ENCODE data around the gene ITIH3. TPM values are rescaled to one million over a fixed set of nuclear protein-coding genes. Genes with fewer than 3 reads are reported as not detected.
"Not testable (repeated sequence)": the region's sequence is repeated elsewhere in the genome, so short reads cannot be mapped to it uniquely, and the experiment has no call there.

ITIH3 gene
- polyA plus RNA-seq, 1 of the 3 experiments (the other 2 are of a cell fraction) = 4.3 TPM

- peak; percentile 10 for DNase-seq
- Histone ChIP-seq H3K4me1 (ENCODE audit: control insufficient read depth in 1 of 2, insufficient read depth in 2 of 2, low read depth in 1 of 2, low read length in 1 of 2) (peaks cover 0 to 10% of the 10 kb centered on the region in 2 experiments; a peak in 1 of 4 replicates), H2AFZ (ENCODE audit: low read depth) (no peak overlapping the region), H3K9me3 (no peaks in the 10 kb centered on the region), H4K20me1 (ENCODE audit: insufficient read depth) (no peaks in the 10 kb centered on the region), H3K9ac (no peak overlapping the region), H3K36me3 (replicated peaks in 1 of 2; ENCODE audit: control insufficient read depth in 1 of 2, insufficient read depth in 2 of 2, low read length in 1 of 2) (no peaks in the 10 kb centered on the region), H3K9me2 (no peaks in the 10 kb centered on the region), H3F3A (replicated peaks; ENCODE audit: insufficient read depth) (no peaks in the 10 kb centered on the region), H3K79me2 (ENCODE audit: insufficient read depth) (no peaks in the 10 kb centered on the region), H3K27me3 (ENCODE audit: insufficient read depth) (peaks cover 13% of the 10 kb centered on the region; the same call in 1 of the 2 replicates), H3K27ac (ENCODE audit: low read depth in 2 of 2, low read length in 1 of 2) (no peak overlapping the region; a peak in 1 of 4 replicates), H3K4me3 (ENCODE audit: low read depth in 2 of 2, low read length in 1 of 2) (no peak overlapping the region), H3K4me2 (no peak overlapping the region)
- TF ChIP-seq CHD2 (IDR thresholded peaks at IDR 0.05; ENCODE audit: low read length, partially characterized antibody) = no peak
- TF ChIP-seq TCF12 (IDR thresholded peaks at IDR 0.05) = no peak
- no peak for TF ChIP-seq NFIC (IDR thresholded peaks at IDR 0.05; ENCODE audit: borderline replicate concordance)
- no peak for TF ChIP-seq FOXJ3 (CRISPR knock-in tag; IDR thresholded peaks at IDR 0.05)
- no peak for TF ChIP-seq FOSL2 (IDR thresholded peaks at IDR 0.05; ENCODE audit: borderline replicate concordance, low read depth)
- no peak for TF ChIP-seq SIN3A (IDR thresholded peaks at IDR 0.05; ENCODE audit: borderline replicate concordance, low read depth, low read length)
- no peak for TF ChIP-seq GATA2 (CRISPR knock-in tag; IDR thresholded peaks at IDR 0.05)
- TF ChIP-seq REST (IDR thresholded peaks at IDR 0.05; ENCODE audit: low read depth, low read length) = no peak
- no peak for TF ChIP-seq EP300 (IDR thresholded peaks at IDR 0.05; ENCODE audit: borderline replicate concordance in 1 of 2, low read depth in 1 of 2, low read length in 1 of 2)
- no peak for TF ChIP-seq MXI1 (IDR thresholded peaks at IDR 0.05; ENCODE audit: low read depth, low read length)
- TF ChIP-seq USF1 (IDR thresholded peaks at IDR 0.05; ENCODE audit: borderline replicate concordance, low read depth) = no peak
- no peak for TF ChIP-seq IRF3 (IDR thresholded peaks at IDR 0.05; ENCODE audit: low read depth, low read length)
- TF ChIP-seq ZBTB33 (IDR thresholded peaks at IDR 0.05; ENCODE audit: borderline replicate concordance, low read depth) = no peak
- TF ChIP-seq MAX (IDR thresholded peaks at IDR 0.05; ENCODE audit: low read depth) = no peak
- no peak for TF ChIP-seq ELF1 (IDR thresholded peaks at IDR 0.05)
- no peak for TF ChIP-seq TAF1 (IDR thresholded peaks at IDR 0.05; ENCODE audit: borderline replicate concordance, low read depth, low read length)
- TF ChIP-seq PBX3 (IDR thresholded peaks at IDR 0.05) = no peak
- CTCF ChIA-PET = no interaction called here
- 47% methylated on average over 6 of the region's 8 CpGs for WGBS (ENCODE audit: low lambda C conversion rate)
- POLR2A ChIA-PET = no interaction called here
These were observed 18.7 kb upstream of the ITIH3 start for GRCh38 chr3:52775877-52776276.

- H3K27ac ChIP-seq (ENCODE audit: low read depth in 2 of 2, low read length in 1 of 2); H3K4me1 ChIP-seq (ENCODE audit: control insufficient read depth in 1 of 2, insufficient read depth in 2 of 2, low read depth in 1 of 2, low read length in 1 of 2); POLR2A ChIA-PET; H3K36me3 ChIP-seq (replicated peaks in 1 of 2; ENCODE audit: control insufficient read depth in 1 of 2, insufficient read depth in 2 of 2, low read length in 1 of 2); H3F3A ChIP-seq (replicated peaks; ENCODE audit: insufficient read depth); H3K4me2 ChIP-seq; H2AFZ ChIP-seq (ENCODE audit: low read depth); H3K9me2 ChIP-seq; H3K9ac ChIP-seq; CTCF ChIA-PET; H3K9me3 ChIP-seq; H3K79me2 ChIP-seq (ENCODE audit: insufficient read depth); H4K20me1 ChIP-seq (ENCODE audit: insufficient read depth); DNase-seq; H3K4me3 ChIP-seq (ENCODE audit: low read depth in 2 of 2, low read length in 1 of 2): not testable (repeated sequence)
- peaks cover 13% of the 10 kb centered on the region; the same call in 1 of the 2 replicates for H3K27me3 ChIP-seq (ENCODE audit: insufficient read depth)
- WGBS (ENCODE audit: low lambda C conversion rate) = 82% methylated on average over 6 of the region's 6 CpGs
These were observed 18.1 kb upstream of the ITIH3 start for GRCh38 chr3:52776486-52776885.
